HG03135 (cell line): Measurements from ENCODE around the gene ZNF561.
"Not testable (repeated sequence)": the region's sequence is repeated elsewhere in the genome, so short reads cannot be mapped to it uniquely, and the experiment has no call there.

ENCODE experiments used
- ATAC-seq: cut with Tn5 transposase; IDR thresholded peaks from one replicate; pipeline ENCODE4 v1.9.1; 2021; ENCODE audit warnings: mild to moderate bottlenecking, moderate library complexity; ENCODE audit not compliant: unreplicated experiment

Gene ZNF561

DNA sequence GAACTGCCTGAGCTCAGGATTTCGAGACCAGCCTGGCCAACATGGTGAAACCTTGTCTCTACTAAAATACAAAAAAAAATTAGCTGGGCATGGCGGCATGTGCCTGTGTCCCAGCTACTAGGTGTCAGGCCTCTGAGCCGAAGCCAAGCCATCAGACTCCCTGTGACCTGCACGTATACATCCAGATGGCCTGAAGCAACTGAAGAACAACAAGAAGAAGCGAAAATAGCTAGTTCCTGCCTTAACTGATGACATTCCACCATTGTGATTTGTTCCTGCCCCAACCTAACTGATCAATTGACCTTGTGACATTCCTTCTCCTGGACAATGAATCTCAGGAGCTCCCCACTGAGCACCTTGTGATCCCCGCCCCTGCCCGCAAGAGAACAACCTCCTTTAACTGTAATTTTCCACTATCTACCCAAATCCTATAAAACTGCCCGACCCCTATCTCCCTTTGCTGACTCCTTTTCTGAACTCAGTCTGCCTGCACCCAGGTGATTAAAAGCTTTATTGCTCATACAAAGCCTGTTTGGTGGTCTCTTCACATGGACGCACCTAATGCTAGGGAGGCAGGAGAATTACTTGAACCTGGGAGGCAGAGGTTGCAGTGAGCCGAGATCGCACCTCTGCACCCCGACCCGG lies 38.8 kb downstream of the ZNF561 start:
- not testable (repeated sequence) for ATAC-seq

DNA sequence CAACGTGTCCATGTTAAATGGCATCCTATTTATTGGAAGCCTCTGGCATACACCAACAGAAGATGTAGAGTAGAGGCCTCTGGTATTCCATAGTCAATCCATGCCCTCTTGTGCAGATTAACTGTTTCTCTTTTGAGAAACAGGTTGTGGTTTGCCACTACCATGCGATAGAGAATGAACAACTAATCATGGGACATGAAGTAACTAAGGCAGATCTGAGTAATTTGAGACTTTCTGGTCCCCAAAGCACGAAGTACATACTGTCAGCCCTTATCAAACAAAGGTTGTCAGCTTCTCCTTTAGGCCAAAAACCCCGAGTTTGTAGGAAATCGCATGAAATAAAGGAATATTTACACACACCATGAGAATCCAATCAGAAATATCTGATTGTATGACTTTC lies 40.3 kb downstream of the ZNF561 start:
- ATAC-seq, result no peak

DNA sequence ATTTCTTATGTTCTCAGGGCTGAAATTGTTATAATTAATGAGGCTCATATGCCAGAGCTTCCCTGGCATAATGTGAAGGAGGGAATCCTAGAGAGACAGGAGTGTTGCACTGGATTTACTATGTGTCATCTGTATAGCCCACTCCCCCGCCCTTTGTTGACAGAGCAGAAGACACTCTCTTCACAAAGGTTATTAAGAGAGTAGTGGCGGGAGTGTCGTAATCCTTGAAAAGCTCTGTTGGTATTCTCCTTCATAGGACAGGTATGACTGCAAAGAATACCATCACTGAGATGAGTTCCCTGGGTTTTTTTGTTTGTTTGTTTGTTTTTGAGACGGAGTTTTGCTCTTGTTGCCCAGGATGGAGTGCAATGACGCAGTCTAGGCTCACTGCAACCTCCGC lies 50.8 kb downstream of the ZNF561 start:
- ATAC-seq, result no peak

DNA sequence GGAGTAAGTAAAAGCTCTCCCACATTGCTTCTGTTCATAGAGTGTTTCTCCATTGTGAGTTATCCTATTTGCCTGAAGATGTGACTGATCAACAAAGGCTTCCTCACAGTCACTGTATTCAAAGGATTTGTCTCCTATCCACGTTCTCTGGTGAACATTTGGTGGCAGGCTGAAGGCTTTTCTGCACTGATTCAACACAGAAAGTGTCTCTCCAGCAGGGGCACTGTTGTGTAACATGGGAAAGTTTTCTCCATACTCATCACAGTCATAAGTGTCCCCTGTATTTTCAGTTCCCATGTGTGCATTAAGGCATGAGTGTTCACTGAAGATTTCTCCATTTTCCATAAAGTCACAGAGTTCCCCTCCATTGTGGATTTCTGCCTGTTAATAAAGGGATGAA lies 54.3 kb downstream of the ZNF561 start:
- ATAC-seq, result no peak

DNA sequence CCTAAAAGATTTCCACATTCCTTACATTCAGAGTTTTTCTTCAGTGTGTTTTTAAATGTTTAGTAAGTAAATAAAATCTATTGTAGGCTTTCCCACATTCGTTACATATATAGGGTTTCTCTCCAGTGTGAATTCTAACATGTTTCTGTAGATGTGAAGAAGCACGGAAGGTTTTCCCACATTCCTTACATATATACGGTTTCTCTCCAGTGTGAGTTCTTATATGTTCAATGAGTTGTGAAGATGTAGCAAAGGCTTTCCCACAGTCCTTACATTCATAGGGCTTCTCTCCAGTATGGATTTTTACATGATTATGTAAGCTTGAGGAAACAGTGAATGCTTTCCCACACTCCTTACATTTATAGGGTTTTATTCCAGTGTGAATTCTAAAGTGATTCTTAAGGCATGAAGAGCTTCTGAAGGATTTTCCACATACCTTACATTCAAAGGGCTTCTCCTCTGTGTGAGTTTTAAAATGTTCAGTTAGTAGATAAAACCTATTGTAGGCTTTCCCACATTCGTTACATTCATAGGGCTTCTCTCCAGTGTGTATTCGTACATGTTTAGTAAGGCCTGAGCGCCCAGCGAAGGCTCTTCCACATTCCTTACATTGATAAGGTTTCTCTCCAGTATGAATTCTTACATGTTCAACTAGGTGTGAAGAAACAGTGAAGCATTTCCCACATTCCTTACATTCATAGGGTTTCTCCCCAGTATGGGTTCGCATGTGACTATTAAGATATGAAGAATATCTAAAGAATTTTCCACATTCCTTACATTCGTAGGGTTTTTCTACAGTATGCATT lies 54.9 kb downstream of the ZNF561 start:
- ATAC-seq, result no peak
